NCI-H1930 (cell line): ENCODE results near the gene ABCG8.

ENCODE experiments used
- DNase-seq, 2 experiments: peaks; one replicate each; lab custom pipeline; 2025; lab: John Stamatoyannopoulos, UW

Gene ABCG8

GRCh38 chr2:43924463-43924862 is 85.7 kb downstream of the ABCG8 start:
- no peak for DNase-seq

GRCh38 chr2:43925431-43925830 is 86.7 kb downstream of the ABCG8 start:
- DNase-seq: no peak

GRCh38 chr2:43927442-43927841 is 88.7 kb downstream of the ABCG8 start:
- DNase-seq: no peak

- DNase-seq: no peak
Observed at GRCh38 chr2:43931293-43931692, 92.5 kb downstream of the ABCG8 start.
